ENCODE results near the gene EML6. TPM values are rescaled to one million over a fixed set of nuclear protein-coding genes. Genes with fewer than 3 reads are reported as not detected.
A peak's percentile ranks its signal among the peaks of the same experiment; 100 is the strongest.

Gene EML6
- total and polyA plus RNA-seq, 10 of the 15 experiments (the other 5 are each of a cell fraction or from before 2014, with no cell fraction given) = 0.09 to 0.67 (median 0.21) TPM

DNA sequence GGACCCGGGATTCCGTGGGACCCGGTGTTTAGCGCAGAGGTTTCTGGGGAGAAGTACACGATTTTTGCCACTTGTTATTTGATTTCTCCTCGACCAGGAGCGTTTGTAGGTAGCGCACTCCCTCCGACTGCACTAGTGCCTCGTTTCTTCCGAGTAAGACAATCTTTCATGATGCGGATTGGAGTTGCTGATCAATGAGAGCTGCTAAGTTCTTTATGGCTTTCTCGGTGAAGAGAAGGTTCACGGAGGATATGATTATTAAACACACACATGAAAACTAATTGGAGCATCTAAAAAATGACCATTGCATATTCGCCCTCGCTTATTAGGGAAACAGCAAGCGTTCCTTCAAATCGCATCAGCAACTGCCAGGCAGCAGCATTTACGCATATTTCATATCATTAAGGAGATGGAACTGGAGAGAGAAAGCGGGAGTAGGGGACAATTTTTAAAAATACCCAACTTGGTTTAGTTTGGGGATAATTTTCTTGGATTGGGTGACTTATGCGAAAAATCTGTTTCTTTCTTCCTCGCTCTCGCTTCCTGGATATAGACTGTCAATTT, 616 bp downstream of the EML6 start:
- intact Hi-C loops (cut with micrococcal nuclease; ENCODE audit: unreplicated experiment) = no loop called here
- peak overlapping the region; percentile 74 for H3K4me2 ChIP-seq (ENCODE audit: control insufficient read depth, insufficient read depth)
- H2AFZ ChIP-seq (ENCODE audit: control insufficient read depth, low read depth, low read length) = peak overlapping the region; percentile 77
- H3K36me3 ChIP-seq (ENCODE audit: control insufficient read depth in 2 of 2, insufficient read depth in 2 of 2, low read length in 1 of 2) = no peaks in the 10 kb centered on the region
- H3K79me2 ChIP-seq (ENCODE audit: control insufficient read depth, insufficient read depth, low read length) = no peaks in the 10 kb centered on the region
- ChIA-PET SMC1A (ENCODE audit: uncharacterized antibody, unreplicated experiment) (interaction anchor here (1.2 to 2.2 kb wide), 2 partner anchors 20 to 220 kb away, joined by 3 to 6 read pairs; no protein-coding TSS in a partner anchor), CTCF (interaction anchor here (1.6 kb wide), 1 partner anchor 46 kb away, joined by 4 read pairs; no protein-coding TSS in a partner anchor), RAD21 (ENCODE audit: unreplicated experiment) (interaction anchor here (1.0 to 1.9 kb wide), 3 partner anchors 16 to 59 kb away, joined by 4 to 8 read pairs (median 5); no protein-coding TSS in a partner anchor), POLR2A (no interaction called here)
- no peaks in the 10 kb centered on the region for H3K9me3 ChIP-seq (replicated peaks; ENCODE audit: control insufficient read depth, insufficient read depth, low read length)
- no peak overlapping the region for H3K9ac ChIP-seq (ENCODE audit: control insufficient read depth, insufficient read depth, low read length)
- no peaks in the 10 kb centered on the region for H4K20me1 ChIP-seq (ENCODE audit: control insufficient read depth, insufficient read depth)
- in situ Hi-C loops (cut with MboI) = loop anchor here (25.0 kb wide), 1 partner anchor 612 kb away; the partner anchor contains the start of gene ACYP2
- ATAC-seq (peak; percentile 3), FAIRE-seq (peak; percentile 44), DNase-seq (ENCODE audit: low read depth, low spot score) (no peak)
- no peak overlapping the region for H3K27ac ChIP-seq (ENCODE audit: control insufficient read depth, insufficient read depth)
- peaks cover 7 to 10% of the 10 kb centered on the region in 2 experiments for H3K27me3 ChIP-seq (replicated peaks in 1 of 2; ENCODE audit: control insufficient read depth in 2 of 2, insufficient read depth in 2 of 2, low read length in 1 of 2)
- no peaks in the 10 kb centered on the region for H3K4me1 ChIP-seq (ENCODE audit: control insufficient read depth, insufficient read depth, low read length)
- TF ChIP-seq JUND (IDR thresholded peaks at IDR 0.05; ENCODE audit: low read depth, low read length) = no peak
- no peak for TF ChIP-seq TCF3 (IDR thresholded peaks at IDR 0.05; ENCODE audit: borderline replicate concordance, insufficient read depth, low read depth, low read length)
- no peak for TF ChIP-seq NR2C2 (IDR thresholded peaks at IDR 0.05; ENCODE audit: borderline replicate concordance, control insufficient read depth, insufficient read length, low read depth)
- TF ChIP-seq BCLAF1 (IDR thresholded peaks at IDR 0.05) = no peak
- no peak for TF ChIP-seq GABPA (IDR thresholded peaks at IDR 0.05; ENCODE audit: low read depth)
- no peak for TF ChIP-seq SKIL (IDR thresholded peaks at IDR 0.05; ENCODE audit: low read depth, poor library complexity, severe bottlenecking)
- peak; percentile 63; the same call in 1 of the 2 replicates for TF ChIP-seq BMI1 (IDR thresholded peaks at IDR 0.05; ENCODE audit: borderline replicate concordance)
- peak; percentile 40 for TF ChIP-seq HDAC6 (IDR thresholded peaks at IDR 0.05; ENCODE audit: unreplicated experiment)
- TF ChIP-seq, protein P1, sequence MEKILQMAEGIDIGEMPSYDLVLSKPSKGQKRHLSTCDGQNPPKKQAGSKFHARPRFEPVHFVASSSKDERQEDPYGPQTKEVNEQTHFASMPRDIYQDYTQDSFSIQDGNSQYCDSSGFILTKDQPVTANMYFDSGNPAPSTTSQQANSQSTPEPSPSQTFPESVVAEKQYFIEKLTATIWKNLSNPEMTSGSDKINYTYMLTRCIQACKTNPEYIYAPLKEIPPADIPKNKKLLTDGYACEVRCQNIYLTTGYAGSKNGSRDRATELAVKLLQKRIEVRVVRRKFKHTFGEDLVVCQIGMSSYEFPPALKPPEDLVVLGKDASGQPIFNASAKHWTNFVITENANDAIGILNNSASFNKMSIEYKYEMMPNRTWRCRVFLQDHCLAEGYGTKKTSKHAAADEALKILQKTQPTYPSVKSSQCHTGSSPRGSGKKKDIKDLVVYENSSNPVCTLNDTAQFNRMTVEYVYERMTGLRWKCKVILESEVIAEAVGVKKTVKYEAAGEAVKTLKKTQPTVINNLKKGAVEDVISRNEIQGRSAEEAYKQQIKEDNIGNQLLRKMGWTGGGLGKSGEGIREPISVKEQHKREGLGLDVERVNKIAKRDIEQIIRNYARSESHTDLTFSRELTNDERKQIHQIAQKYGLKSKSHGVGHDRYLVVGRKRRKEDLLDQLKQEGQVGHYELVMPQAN (conservative IDR thresholded peaks at IDR 0.05) = no peak
- no peak for TF ChIP-seq EP300 (IDR thresholded peaks at IDR 0.05; ENCODE audit: borderline replicate concordance in 1 of 2, control insufficient read depth in 1 of 2, low read depth in 2 of 2, low read length in 2 of 2)
- TF ChIP-seq CHD2 (IDR thresholded peaks at IDR 0.05; ENCODE audit: borderline replicate concordance, low read depth, low read length) = no peak
- BruUV-seq (replicated peaks) = no TSS peak
- 2% methylated on average over 23 of the region's 23 CpGs for WGBS (ENCODE audit: insufficient coverage, insufficient replicate concordance, low lambda C conversion rate, missing lambda C conversion rate)
- H3K4me3 ChIP-seq = peak overlapping the region; percentile 88

Measured in GM12878 (cell line).